Measurements from ENCODE around the gene SMIM23.
"Not testable (repeated sequence)": the region's sequence is repeated elsewhere in the genome, so short reads cannot be mapped to it uniquely, and the experiment has no call there.

SMIM23 gene

DNA sequence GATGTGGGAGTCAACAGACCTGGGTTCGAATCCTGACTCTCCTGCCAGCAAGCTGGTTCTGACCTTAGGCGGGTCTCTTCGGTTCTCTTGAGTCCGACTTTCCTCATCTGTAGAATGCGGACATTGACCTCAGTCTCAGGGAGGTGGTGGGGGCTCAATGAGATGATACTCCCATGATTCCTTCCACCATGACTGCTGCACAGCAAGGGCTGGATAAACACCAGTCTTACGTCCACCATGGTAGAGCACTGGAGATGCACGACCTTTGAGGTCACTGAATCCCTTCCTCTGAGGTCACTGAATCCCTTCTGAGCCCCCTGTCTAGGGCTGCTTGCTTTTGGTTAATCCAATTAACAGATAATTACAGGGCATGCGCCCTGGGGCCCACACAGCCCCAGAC is 12.5 kb upstream of the SMIM23 start:
- DNase-seq (ENCODE audit: low spot score): no peak

DNA sequence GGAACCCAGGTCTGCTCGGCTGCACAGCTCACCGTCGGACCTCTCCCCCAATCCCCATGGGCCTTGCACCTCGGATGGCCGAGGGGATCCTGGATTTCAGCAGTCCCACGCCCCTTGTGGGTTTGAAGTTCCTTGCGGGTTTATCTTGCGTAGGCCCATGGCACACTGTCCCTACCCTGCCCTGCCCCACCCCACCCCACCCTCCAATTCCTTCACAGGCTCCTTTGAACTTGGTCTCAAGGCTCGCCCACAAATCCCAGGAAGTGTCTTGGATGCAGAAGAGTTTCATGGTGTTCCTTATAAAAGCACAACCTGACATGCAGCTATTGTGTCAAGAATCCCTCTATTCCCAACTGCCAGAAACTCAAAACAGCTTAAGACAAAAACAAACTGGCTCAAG is 11.2 kb upstream of the SMIM23 start:
- no peak for DNase-seq (ENCODE audit: low spot score)

GRCh38 chr5:171776213-171776612 is 9.4 kb upstream of the SMIM23 start:
- DNase-seq (ENCODE audit: low spot score): no peak

DNA sequence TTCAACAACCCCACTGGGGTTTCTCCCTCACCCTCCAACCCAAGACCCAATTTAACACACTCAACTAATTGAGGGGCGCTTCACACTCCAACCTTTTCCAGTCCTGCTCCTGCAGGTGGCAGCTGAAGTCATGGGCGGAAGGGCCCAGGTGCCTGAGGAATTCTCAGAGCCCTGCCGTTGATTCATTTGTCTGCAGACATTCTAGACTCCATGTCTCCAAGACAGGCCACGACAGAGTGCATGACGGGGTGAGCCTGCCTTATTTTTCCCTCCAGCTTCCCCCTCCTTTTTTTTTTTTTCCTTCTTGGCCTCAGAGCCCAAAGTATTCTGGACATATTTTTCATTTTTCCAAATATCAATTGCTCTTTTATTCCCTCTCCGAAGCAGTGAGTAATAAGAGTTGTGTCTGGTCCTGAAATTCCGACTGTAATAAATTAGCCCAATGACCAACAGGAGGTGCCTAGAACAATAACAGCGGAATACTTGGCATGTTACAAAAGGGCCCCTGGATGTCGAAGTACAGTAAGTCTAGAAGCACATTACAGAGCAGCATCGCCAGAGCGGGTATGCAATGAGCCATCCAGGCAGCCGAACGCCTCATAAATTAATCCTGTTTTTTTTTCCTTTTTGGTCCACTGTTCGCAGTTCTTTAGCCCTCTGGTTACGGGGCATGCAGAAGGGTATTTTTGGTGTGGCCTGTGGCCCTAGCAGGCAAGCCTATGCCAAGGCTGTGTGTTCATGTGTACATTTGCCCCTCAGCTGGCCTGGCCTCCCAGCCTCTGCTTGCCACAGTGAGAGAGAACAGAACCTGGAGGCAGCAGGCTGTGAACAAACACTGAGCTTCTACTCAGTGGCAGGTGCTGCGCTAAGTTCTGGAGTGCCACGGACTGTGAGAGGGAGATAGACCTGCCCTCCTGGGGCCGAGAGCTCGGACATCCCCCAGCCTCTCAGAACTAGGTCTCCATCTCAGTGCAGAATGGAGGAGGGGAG is 8.6 kb upstream of the SMIM23 start:
- no peak for DNase-seq (ENCODE audit: low spot score)

DNA sequence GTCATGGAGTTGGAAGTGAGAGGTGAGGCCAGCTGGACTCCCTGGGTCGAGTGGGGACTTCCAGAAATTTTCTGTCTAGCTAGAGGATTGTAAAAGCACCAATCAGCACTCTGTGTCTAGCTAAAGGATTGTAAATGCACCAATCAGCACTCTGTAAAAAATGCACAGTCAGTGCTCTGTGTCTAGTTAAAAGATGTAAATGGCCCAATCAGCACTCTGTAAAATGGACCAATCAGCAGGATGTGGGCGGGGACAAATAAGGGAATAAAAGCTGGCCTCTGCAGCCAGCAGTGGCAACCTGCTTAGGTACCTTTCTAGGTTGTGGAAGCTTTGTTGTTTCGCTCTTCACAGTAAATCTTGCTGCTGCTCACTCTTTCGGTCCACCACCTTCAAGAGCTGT is 3.9 kb upstream of the SMIM23 start:
- DNase-seq (ENCODE audit: low spot score): not testable (repeated sequence)

DNA sequence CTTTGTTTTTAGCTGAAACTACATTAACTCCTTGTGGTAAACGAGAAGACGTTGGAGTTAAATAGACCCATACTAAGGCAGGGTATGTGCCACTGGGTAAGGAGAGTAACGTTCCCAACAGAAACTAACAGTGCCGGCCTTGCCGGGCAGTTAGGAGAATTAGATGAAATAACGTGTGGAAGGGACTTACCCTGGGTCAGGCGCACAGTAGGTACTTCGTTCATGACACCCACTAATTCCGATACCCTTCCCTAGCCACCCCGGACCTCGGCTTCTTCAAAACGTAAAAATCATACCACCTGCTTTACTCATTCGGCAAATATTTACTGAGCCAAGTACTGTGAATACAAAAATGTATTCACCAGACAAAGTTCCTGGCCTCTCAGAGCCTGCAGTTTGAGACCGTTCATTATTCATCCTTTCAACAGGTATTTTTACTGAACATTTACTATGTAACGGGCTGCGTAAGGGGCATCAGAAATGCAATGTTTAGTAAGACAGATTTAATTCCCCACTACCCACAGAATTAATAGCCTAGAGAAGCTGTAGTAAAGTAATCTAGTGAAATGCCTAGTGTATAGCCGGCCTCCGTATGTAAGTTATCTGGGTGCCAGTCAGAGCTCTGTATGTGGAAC is 3.2 kb upstream of the SMIM23 start:
- no peak for DNase-seq (ENCODE audit: low spot score)

DNA sequence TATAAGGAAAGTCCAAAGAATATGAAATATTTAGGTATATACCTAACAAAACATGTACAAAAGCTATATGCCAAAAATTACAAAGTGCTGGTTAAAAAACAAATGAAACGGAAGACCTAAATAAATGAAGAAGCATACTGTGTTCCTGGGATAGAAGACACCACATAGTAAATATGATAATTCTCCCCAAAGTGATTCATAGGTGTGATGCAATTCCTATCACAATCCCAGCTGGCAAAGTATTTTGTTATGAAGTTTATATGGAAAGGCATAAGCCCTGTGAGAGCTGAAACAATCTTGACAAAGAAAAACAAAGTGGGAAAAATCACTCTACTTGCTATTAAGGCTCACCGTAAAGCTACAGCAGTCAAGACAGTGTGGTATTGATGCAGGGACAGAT is 2.6 kb upstream of the SMIM23 start:
- DNase-seq (ENCODE audit: low spot score): no peak

DNA sequence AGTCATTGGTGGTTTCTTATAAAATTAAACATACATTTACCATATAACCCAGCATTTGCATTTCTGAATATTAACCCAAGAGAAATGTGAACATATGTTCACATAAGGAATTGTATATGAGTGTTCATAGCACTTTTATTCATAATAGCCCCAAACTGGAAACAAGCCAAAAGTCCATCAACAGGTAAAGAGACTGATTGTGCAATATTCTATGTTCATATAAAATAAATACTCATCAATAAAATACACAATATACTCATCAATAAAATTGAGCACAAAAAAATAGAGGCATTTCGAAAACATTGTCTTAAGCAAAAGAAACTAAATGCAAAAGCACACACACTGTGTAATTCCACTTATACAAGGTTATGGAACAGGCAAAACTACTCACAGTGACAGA is 3.7 kb downstream of the SMIM23 start:
- DNase-seq (ENCODE audit: low spot score): no peak

- DNase-seq (ENCODE audit: low spot score): no peak
Measured at GRCh38 chr5:171790408-171790807, 4.8 kb downstream of the SMIM23 start.

GRCh38 chr5:171794470-171794960 is 8.9 kb downstream of the SMIM23 start:
- DNase-seq (ENCODE audit: low spot score): no peak

GRCh38 chr5:171795381-171795780 is 9.8 kb downstream of the SMIM23 start:
- DNase-seq (ENCODE audit: low spot score): no peak

DNA sequence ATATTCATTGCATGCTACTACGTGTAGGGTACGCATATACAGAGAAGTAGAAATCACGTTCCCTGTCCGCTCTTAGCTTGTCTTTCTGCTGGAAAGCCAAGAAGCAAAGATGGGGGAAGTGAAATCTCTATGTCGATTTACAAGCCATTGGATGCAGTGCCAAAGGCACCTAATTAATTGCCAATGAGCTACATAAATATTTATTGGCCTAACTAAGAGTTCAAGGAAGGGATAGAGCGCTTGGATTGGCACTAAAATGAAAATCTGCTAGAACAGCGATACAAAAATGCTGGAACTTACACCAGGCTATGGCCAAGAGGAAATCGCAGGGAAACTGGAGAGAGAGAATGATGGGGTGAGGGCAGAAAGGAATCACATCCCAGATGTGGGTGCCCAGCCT is 10.8 kb downstream of the SMIM23 start:
- no peak for DNase-seq (ENCODE audit: low spot score)

- DNase-seq (ENCODE audit: low spot score): no peak
Measured at GRCh38 chr5:171797543-171797942, 11.9 kb downstream of the SMIM23 start.

- DNase-seq (ENCODE audit: low spot score): no peak
Measured at GRCh38 chr5:171798418-171798817, 12.8 kb downstream of the SMIM23 start.

DNA sequence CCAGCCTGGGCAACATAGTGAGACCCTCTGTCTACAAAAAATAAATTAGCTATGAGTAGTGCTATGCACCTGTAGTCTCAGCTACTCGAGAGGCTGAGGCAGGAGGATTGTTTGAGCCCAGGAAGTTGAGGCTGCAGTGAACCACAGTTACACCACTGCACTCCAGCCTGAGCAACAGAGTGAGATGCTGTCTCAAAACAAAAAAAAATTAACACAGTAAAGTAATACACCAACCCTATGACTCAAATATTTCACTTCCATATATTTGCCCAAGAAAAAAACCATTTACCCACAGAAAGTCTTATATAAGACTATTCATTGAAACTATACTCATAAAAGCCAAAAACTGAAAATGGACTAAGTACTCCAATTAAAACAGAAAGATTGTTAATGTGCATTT is 16.2 kb downstream of the SMIM23 start:
- DNase-seq (ENCODE audit: low spot score): no peak

- DNase-seq (ENCODE audit: low spot score): no peak
Measured at GRCh38 chr5:171805746-171806145, 20.1 kb downstream of the SMIM23 start.

DNA sequence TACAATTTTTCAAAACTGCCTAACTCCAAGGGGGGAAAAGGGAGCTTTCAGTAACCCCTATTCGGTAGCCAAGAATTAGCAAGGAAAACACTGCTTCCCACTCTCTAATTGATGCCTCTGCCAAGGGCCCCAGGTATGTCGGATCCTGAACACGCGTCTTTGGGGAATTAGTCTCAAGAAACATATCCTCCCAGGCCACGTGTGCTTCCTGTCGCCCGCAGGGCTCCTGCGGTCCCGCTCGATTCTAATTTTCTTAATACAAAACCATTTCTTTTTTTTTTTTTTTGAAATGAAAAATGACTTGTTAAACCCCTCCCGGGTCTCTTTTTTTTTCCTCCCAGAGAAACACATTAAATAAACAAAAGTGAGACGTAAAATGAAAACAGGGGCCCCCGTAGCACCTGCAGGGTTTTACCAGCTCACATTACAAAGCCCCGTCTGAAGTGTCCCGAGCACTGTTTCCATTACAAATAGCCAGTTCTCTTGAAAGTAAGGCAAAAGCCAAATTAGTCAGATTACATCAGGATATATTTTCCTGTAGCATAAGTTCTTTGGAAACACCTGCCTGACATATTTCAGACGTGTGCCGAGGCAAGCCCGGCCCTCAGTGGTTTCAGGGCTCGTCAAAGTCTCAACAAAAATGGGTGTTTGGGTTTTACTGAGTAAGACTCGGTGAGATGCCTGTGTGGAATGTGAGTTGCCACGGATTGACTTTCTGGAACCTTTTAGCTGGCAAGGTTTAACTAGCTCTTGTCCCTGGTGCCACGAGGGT is 21.5 kb downstream of the SMIM23 start:
- no peak for DNase-seq (ENCODE audit: low spot score)

GRCh38 chr5:171808453-171808852 is 22.8 kb downstream of the SMIM23 start:
- no peak for DNase-seq (ENCODE audit: low spot score)

DNA sequence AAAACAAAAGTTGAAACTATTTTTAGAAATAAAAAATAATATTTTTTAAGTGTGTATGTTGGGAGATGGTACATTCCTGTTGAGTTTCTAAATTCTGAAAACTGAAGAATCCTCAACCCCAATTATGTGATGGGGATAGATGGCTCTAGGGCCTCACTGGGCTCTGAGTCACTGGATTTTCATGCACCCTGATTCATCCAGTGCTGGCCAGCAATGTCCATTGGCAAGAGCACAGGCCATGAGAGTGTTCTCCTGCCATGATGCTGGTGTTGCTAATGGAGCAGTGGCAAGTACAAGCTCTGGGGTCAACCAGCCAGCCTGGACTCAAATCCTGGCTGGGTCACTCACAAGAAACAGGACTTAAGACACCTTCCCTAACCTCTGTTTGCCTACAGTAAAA is 23.3 kb downstream of the SMIM23 start:
- DNase-seq (ENCODE audit: low spot score): no peak

DNA sequence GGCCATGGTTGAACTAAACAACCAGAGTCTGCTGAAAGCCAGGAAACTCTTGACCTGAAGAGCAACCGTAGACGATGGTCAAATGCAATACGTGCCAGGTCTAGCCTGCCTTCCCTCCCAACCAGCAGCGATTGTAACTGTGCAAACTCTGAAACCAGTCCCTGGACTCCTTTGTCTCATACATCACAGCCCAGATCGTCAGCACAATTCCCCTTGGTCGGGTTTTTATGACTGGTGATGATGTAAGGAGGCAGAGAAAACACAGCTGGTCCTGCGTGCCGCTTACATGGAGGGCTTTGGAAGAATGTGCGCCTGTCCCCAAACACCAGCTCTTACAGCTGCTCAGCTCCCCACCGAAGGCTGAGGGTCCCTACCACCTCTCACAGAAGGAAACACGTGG is 24.6 kb downstream of the SMIM23 start:
- no peak for DNase-seq (ENCODE audit: low spot score)

DNA sequence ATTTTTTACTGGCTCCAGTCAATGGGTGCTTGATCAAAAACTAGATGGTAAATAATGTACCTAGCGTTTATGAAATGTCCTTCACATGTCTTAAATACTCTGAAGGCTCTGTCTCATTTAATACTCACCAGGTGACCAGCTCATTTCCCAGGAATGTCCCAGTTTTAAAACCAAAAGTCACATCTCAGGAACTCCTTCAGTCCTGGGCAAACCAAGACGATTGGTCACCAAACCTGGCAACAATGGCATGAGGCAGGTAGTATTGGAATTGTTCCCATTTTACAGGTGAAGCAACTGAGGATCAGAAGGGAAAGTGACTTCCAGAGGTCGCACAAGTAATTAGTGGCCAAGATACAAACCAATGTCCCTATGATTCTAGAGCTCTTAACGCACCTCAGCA is 27.7 kb downstream of the SMIM23 start:
- no peak for DNase-seq (ENCODE audit: low spot score)

- no peak for DNase-seq (ENCODE audit: low spot score)
Measured at GRCh38 chr5:171813813-171814490, 28.3 kb downstream of the SMIM23 start.
